HepG2 (cell line): ENCODE data around the gene VAC14. TPM values are rescaled to one million over a fixed set of nuclear protein-coding genes. Genes with fewer than 3 reads are reported as not detected.

Experiments
- CC2D1A ChIP-seq: sonication (generic); formaldehyde crosslinking; IDR thresholded peaks from 2 replicates; pipeline ENCODE4 v1.8.1; 2023; ENCODE audit warnings: mild to moderate bottlenecking, missing genetic modification reagents
- DBP ChIP-seq: sonication (generic); formaldehyde crosslinking; IDR thresholded peaks from 2 replicates; pipeline ENCODE4 v1.4.0; 2020; ENCODE audit warnings: missing genetic modification reagents; ENCODE audit errors: not compliant biosample characterization
- EEA1 ChIP-seq: sonication (generic); formaldehyde crosslinking; IDR thresholded peaks from 2 replicates; pipeline ENCODE4 v1.5.1; 2020; ENCODE audit warnings: mild to moderate bottlenecking, missing genetic modification reagents, borderline replicate concordance
- KLF9 ChIP-seq: IDR thresholded peaks from 2 replicates; pipeline ENCODE4 v1.6.1; 2016; ENCODE audit warnings: low read depth
- MAFG ChIP-seq: sonication (generic); formaldehyde crosslinking; IDR thresholded peaks from 2 replicates; pipeline ENCODE4 v1.5.1; 2020; ENCODE audit warnings: mild to moderate bottlenecking, missing genetic modification reagents
- NCOA2 ChIP-seq: sonication (generic); formaldehyde crosslinking; IDR thresholded peaks from 2 replicates; pipeline ENCODE4 v1.8.0; 2022; ENCODE audit warnings: inconsistent platforms
- NR2C2 ChIP-seq: sonication (generic); formaldehyde crosslinking; IDR thresholded peaks from 2 replicates; pipeline ENCODE4 v1.4.0; 2020; ENCODE audit warnings: missing genetic modification reagents, mild to moderate bottlenecking, moderate library complexity, borderline replicate concordance
- PRDM4 ChIP-seq: sonication (generic); formaldehyde crosslinking; IDR thresholded peaks from 2 replicates; pipeline ENCODE4 v1.9.0; 2021; ENCODE audit warnings: missing genetic modification reagents, borderline replicate concordance
- PRPF4 ChIP-seq: fragments of 200-400 bp; formaldehyde crosslinking; IDR thresholded peaks from 2 replicates; pipeline ENCODE4 v1.6.1; 2016; ENCODE audit warnings: low read length, low read depth; ENCODE audit not compliant: poor library complexity, severe bottlenecking
- RERE ChIP-seq: IDR thresholded peaks from 2 replicates; pipeline ENCODE4 v1.6.1; 2016; ENCODE audit warnings: low read depth, missing genetic modification reagents, missing compliant biosample characterization
- TARDBP ChIP-seq: sonication (generic); formaldehyde crosslinking; IDR thresholded peaks from 2 replicates; pipeline ENCODE4 v1.8.0; 2022; ENCODE audit warnings: mild to moderate bottlenecking, missing genetic modification reagents
- TOE1 ChIP-seq: sonication (generic); formaldehyde crosslinking; IDR thresholded peaks from 2 replicates; pipeline ENCODE4 v1.4.0; 2020; ENCODE audit warnings: mild to moderate bottlenecking, missing genetic modification reagents
- ZFAT ChIP-seq: sonication (generic); formaldehyde crosslinking; conservative IDR thresholded peaks from 2 replicates; pipeline ENCODE4 v1.8.1; 2023; ENCODE audit warnings: missing genetic modification reagents, inconsistent platforms
- ZNF138 ChIP-seq: sonication (generic); formaldehyde crosslinking; IDR thresholded peaks from 2 replicates; pipeline ENCODE4 v1.5.0; 2020; ENCODE audit warnings: mild to moderate bottlenecking, low read depth, missing genetic modification reagents
- ZNF18 ChIP-seq: sonication (generic); formaldehyde crosslinking; IDR thresholded peaks from 2 replicates; pipeline ENCODE4 v1.8.0; 2022; ENCODE audit warnings: mild to moderate bottlenecking, missing genetic modification reagents; ENCODE audit not compliant: insufficient replicate concordance
- ZNF234 ChIP-seq: sonication (generic); formaldehyde crosslinking; conservative IDR thresholded peaks from 2 replicates; pipeline ENCODE4 v1.5.1; 2020; ENCODE audit warnings: mild to moderate bottlenecking, missing genetic modification reagents
- ZNF446 ChIP-seq: sonication (generic); formaldehyde crosslinking; IDR thresholded peaks from 2 replicates; pipeline ENCODE4 v1.5.0; 2020; ENCODE audit warnings: mild to moderate bottlenecking, missing genetic modification reagents
- ZNF572 ChIP-seq: sonication (generic); formaldehyde crosslinking; IDR thresholded peaks from 2 replicates; pipeline ENCODE4 v1.5.1; 2020; ENCODE audit warnings: mild to moderate bottlenecking, missing genetic modification reagents
- ZNF850 ChIP-seq: sonication (generic); formaldehyde crosslinking; conservative IDR thresholded peaks from 2 replicates; pipeline ENCODE4 v1.9.0; 2021; ENCODE audit warnings: mild to moderate bottlenecking, missing genetic modification reagents
- polyA plus RNA-seq, 8 experiments: library from polyadenylated mRNA; depleted of rRNA in 3 of 8; stranded (reverse) in 7 of 8; unstranded in 1 of 8; fragments of >200 nt; fragmentation: Illumina TruSeq in 4 of 8; extraction: Trizol in 4 of 8; gene quantifications; 2 replicates each; pipeline versions ENCODE4 v1.2.1 to v1.2.3, GENCODE V29; 2011 to 2016; ENCODE audit warnings: low read depth in 4 of 8, missing spikeins in 1 of 8, mixed read lengths in 1 of 8; ENCODE audit not compliant: insufficient read depth in 1 of 8
- total RNA-seq, 5 experiments: library from RNA; depleted of rRNA; stranded (reverse); fragments of >200 nt; fragmentation: Illumina TruSeq; extraction: Trizol; gene quantifications; 2 replicates each; pipeline ENCODE4 v1.2.3, GENCODE V29; 2016; ENCODE audit warnings: low read depth in 1 of 5

Gene VAC14
- total and polyA plus RNA-seq, 2 of the 13 experiments (the other 11 are each of a cell fraction or from before 2014, with no cell fraction given) = 23.5 to 24.6 TPM

GRCh38 chr16:70746708-70747424 is 54.1 kb downstream of the VAC14 start (continued):
- TF ChIP-seq RERE (CRISPR knock-in tag) = peak; percentile 63; the same call in 1 of the 2 replicates
- no peak; the same call in 1 of the 2 replicates for TF ChIP-seq KLF9 (CRISPR knock-in tag)
- TF ChIP-seq ZNF138 (CRISPR knock-in tag) = peak; percentile 80; the same call in 1 of the 2 replicates
- peak; percentile 100 for TF ChIP-seq ZNF18 (CRISPR knock-in tag)
- no peak for TF ChIP-seq DBP
- TF ChIP-seq PRPF4 = no peak
- peak; percentile 79; the same call in 1 of the 2 replicates for TF ChIP-seq TOE1 (CRISPR knock-in tag)
- no peak; the same call in 1 of the 2 replicates for TF ChIP-seq ZNF234 (CRISPR knock-in tag)
- peak; percentile 88 for TF ChIP-seq NCOA2 (CRISPR knock-in tag)
- TF ChIP-seq ZNF850 (CRISPR knock-in tag) = no peak
- peak; percentile 80 for TF ChIP-seq NR2C2
- 0 out of 2 replicates have a peak, but pooled peaks have one; percentile 43 for TF ChIP-seq ZNF572
- TF ChIP-seq TARDBP (CRISPR knock-in tag) = peak; percentile 91
- no peak for TF ChIP-seq EEA1 (CRISPR knock-in tag)
- TF ChIP-seq ZNF446 (CRISPR knock-in tag) = no peak
- TF ChIP-seq MAFG (CRISPR knock-in tag) = no peak
- no peak for TF ChIP-seq PRDM4
- TF ChIP-seq CC2D1A (CRISPR knock-in tag) = no peak
- TF ChIP-seq ZFAT = no peak
